NCI-H2171 (cell line): ENCODE data around the gene LRTM1.

Experiments
- DNase-seq: peaks from one replicate; lab custom pipeline; 2025; lab: John Stamatoyannopoulos, UW

The LRTM1 gene

GRCh38 chr3:54939557-54940300, 11.9 kb upstream of the LRTM1 start:
- DNase-seq = no peak

- DNase-seq = no peak
These were observed 8.7 kb upstream of the LRTM1 start for GRCh38 chr3:54936561-54936960.

DNA sequence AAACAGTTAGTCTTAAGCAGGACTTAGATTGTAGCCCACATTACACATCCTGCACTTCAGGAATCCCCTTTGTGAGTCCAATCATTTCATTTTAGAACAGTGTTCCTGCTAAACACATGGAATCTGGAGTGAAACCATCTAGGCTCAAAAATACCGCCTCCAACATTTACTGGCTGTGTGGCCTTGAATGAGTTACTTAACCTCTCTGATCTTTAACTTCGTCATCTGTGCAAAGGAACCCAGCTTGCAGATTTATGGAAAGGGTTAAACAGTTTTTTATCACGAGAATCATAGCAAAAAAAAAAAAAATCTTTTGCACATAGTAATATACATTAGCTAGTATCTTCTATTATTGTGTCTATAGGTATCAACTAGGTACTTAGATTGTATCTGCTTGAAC, 8.0 kb upstream of the LRTM1 start:
- DNase-seq = no peak

GRCh38 chr3:54932606-54933005, 4.7 kb upstream of the LRTM1 start:
- no peak for DNase-seq

DNA sequence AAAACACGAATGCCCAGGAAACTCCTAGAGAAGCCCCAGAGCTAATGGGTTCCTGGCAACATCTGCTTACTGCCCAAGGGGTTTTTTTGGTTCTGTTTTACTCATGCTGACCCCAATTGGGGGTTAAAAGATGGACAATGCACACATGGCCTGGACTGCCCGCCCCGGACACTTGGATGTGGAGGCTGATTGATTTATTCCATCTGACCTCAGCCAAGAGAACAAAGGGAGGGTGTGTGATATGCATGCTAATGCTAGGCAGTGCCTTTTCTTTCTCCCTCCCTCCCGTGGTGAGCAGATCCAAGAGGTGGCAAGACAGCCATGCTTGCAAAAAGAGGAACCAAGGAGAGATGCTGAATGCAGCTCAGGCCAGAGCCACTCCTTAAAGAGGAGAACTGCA, 3.3 kb upstream of the LRTM1 start:
- no peak for DNase-seq

- DNase-seq = no peak
These were observed 9.3 kb downstream of the LRTM1 start for GRCh38 chr3:54918516-54918915.

- no peak for DNase-seq
These were observed 10.0 kb downstream of the LRTM1 start for GRCh38 chr3:54917862-54918261.

DNA sequence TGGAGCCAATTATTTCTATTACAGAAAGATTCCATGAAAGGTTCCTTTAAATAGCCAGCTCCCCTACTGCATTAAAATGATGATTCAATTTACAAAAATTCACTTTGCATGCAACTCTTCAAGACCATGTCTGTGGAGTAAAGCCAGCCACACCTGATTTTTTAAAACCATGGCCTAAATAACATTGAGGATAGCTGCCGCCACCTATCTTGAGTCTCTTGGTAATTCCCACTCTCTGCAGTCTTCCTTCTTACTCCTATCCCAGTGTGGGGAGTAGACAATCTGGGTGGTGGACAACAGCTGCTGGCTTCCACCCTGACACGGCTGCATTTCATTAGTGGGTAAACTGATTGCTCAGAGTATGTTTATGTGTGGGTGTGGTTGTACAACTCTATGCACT, 10.7 kb downstream of the LRTM1 start:
- DNase-seq = no peak

DNA sequence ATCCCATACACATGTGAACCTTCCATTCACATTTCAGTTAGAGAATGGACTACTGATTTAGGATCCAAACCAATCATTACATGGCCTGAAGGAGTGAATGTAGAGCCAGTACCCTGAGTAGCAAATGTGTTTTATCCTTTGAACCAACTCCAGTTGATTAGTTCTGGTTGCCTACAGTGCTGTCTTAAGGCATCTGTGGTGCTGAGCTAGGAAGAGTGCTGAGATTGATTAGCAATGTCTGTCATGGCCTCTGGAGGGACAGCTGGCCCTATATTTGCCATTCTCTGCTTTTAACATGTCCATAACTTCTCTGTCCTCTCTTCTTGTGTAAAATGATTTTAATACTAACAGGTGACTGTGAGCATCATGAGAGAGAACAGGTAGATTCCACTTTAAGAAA, 11.1 kb downstream of the LRTM1 start:
- no peak for DNase-seq

GRCh38 chr3:54915976-54916375, 11.9 kb downstream of the LRTM1 start:
- DNase-seq = no peak

GRCh38 chr3:54915181-54915580, 12.7 kb downstream of the LRTM1 start:
- no peak for DNase-seq

- DNase-seq = no peak
These were observed 13.7 kb downstream of the LRTM1 start for GRCh38 chr3:54914180-54914579.

GRCh38 chr3:54909191-54909590, 18.7 kb downstream of the LRTM1 start:
- DNase-seq = no peak

GRCh38 chr3:54906763-54907162, 21.1 kb downstream of the LRTM1 start:
- no peak for DNase-seq

GRCh38 chr3:54905920-54906319, 21.9 kb downstream of the LRTM1 start:
- no peak for DNase-seq

- DNase-seq = no peak
These were observed 22.5 kb downstream of the LRTM1 start for GRCh38 chr3:54905261-54905888.

DNA sequence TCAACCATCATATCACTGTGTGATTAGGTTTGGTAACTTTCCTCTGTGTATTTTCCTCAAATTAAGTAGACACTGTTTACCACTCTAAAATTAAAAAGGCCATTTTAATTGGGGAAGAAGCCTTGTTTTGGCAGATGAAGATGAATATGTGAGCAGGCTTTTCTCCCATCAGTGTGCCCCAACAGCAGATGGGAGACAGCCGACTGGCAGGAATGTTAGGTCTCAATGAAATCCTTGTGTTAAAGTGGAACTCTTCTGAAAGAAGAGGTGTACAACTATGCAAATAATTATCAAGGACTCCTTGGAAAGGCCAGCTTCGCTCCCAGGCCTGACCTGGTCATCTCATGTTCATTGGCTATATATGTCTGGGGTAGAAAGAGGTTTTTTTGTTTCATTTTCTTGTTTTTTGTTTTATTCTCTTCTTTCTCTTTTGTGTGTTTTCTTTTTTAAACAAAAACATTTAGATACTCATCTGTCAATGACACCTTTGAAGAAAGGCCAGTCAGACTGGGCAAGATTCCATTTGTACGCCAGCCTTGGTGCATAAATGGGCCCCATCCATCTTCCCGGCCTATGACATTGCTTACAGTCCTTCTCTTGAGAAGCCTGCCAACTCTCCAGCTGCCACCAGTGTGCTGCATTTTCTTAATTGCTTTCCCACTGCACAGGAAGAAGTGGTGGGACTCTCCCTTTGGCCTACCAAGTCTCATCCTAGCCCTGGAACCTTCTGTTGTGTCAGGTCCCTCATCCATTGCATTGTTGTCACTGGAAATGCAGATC, 25.8 kb downstream of the LRTM1 start:
- DNase-seq = no peak

DNA sequence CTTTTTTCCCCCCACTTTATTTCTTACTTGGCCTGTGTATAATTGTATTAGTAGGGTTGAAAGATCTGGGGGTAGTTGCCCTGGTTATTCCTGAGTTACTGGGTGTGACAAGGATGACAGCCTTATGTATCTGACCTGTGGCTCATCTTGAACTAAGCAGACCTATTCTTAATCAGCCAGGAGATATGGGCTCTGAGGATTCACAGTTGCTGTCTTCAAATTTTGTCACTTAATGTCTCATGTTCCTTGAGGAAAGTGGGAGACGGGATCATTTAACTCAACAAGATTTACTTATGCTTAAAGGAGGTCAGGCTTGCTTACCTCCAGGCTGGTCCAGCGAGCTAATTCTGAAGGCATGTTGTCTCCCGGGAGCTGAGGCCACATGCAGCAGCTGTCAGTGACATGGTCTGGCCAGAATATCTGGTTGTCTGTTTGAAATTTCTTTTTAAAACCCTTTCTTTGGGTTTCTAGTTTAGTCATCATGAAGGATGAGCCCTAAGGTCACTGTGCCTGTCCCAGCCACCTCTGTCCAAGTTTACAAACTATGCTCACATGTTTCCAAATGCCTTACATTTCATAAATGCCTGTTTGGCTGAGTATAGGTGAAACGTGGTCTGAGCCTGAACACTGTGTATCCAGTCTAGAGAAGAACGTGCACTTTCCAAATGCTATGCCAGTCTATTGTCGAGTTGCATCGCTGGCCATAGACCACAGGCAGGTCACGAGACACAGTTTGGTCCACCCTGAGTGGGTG, 26.8 kb downstream of the LRTM1 start:
- DNase-seq = no peak

DNA sequence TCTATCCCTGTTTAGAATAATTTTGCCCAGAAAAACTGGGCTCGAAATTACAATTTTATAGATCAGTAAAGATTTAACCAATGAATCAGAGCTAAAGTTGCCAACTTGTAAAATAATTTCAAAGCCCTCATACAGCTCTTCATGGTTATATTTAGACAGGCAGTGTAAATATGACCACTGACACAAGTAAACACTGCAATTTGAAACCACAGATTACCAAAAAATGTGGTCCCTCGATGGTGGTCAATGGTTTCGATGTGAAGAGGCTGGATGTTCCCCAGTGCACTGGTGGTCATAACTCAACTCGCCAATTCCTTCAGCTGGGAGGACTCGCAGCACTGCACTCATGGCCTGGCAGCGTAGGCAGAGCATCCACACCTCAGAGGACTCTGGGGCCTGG, 28.6 kb downstream of the LRTM1 start:
- no peak for DNase-seq

DNA sequence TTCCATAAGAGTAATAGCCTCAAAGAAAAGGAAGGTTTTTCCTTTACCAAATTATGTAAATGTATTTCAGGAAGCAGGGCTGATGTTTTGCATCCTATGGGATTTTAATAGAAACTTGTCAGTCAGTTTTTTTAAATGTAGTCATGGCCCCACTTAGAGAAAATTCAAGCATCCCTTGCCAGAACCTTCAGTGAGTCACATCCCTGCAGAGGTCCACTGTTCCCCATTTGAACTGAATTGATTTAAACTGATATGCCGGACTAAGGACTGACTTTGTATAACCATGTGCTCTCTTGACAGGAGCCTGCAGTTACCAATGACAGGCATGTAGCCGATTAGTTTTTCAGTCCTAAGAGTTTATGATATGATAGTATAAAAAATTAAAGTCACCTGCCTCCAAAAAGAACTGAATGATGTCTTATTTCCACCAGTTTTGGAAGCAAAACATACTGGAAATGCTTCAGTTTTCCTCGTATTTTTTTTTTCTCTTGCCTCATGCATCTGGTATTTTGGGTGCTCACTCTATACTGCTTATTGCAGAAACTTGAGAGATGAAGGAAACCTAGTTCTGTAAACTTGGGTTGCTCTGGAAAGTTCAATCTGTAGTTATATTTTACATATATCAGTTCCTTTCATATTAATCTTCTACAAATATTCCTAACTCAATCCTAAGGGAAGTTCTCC, 30.7 kb downstream of the LRTM1 start:
- no peak for DNase-seq

GRCh38 chr3:54895613-54896012, 32.2 kb downstream of the LRTM1 start:
- no peak for DNase-seq

DNA sequence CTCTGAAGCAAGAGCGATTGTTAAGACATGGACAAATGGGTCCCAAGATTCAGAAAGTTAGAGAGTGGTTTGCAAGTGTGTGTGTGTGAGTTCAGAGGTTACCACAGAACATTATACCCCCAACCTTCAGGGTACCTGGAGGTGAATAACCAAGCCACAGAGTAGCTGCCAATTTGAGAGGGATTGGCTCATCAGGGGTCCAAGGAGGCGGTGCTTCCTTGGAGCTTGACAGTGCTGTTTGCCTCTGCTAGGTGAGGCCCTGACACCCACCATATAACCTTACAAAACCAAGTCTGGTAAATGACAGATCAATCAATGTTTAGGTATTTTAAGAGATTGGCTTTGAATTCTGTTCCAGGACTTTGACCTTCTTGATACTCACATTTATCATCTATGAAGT, 35.7 kb downstream of the LRTM1 start:
- no peak for DNase-seq
